ENCODE data around the gene HTRA3.

The HTRA3 gene

DNA sequence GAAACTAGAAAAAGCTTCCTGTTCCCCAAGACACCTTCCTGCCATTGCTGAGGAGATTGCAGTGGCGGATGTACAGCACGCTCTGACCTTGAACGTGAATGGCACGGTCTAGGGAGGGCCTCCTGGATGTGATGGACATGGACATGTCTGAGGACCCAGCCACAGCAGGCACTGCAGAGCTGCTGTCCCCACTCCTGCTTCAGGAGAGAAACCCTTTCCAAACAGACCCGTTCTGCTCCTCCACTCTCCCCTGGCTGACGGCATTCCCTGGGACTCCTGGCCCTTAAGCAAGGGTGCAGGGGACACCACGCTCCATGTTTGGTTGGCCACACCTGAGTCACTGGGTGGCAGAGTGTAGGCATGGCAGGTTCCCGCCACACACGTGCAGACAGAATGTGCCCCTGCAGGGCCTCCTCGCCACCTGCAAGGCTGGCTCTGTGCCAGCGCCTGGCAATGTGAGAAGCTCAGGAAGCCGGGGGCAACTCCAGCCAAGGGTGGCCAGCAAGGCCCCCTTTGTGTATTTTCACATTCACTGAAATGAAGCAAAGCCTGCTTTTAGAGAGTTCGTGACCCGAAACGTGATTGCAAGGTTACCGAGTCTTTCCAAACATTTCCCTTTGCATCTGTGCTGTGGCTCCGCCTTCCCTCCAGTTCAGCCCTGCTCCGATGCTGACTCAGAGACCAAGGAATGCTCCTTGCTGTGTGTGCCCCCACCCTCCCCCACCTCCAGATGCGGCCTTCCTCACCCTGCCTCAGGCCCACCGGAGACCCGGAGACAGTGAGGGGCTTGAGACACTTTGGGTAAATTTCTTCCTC is 46.1 kb downstream of the HTRA3 start:
- Mint-ChIP-seq H3K4me1 (no peaks in the 10 kb centered on the region), H3K36me3 (ENCODE audit: insufficient read depth) (no peaks in the 10 kb centered on the region), H3K9me3 (peaks cover 8% of the 10 kb centered on the region), H3K27ac (ENCODE audit: low read depth) (no peak overlapping the region), H3K27me3 (peaks cover 53% of the 10 kb centered on the region), H3K4me3 (no peak overlapping the region)
- ATAC-seq (replicated peaks; ENCODE audit: extremely low read depth, poor library complexity, severe bottlenecking) (no peak), DNase-seq (ENCODE audit: low spot score in 2 of 2) (no peak)

DNA sequence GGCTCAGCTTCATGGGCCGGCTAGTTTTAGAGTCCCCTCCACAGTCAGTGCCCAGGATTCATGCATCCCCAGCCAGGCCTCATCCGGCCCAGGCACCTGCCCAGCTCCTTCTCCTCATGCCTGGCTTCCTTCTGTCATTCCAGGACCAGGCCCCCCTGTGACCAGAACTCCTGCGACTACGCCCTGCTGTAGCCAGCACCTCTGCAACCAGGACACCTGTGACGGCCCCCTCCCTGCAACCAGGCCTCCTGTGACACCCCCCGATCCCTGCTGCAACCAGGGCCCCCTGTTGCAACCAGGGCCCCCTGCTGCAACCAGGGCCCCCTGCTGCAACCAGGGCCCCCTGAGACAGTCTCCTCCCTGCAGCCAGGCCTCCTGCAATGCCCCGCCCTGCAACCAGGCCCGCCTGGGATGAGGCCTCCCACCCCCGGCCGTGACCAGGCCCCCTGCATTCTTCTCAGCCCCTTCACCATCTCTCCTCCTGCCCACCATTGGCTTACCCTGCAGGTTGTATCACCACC is 46.8 kb downstream of the HTRA3 start:
- Mint-ChIP-seq H3K27me3 (peaks cover 46% of the 10 kb centered on the region), H3K4me1 (no peaks in the 10 kb centered on the region), H3K9me3 (peaks cover 8% of the 10 kb centered on the region), H3K4me3 (no peak overlapping the region), H3K27ac (ENCODE audit: low read depth) (no peak overlapping the region), H3K36me3 (ENCODE audit: insufficient read depth) (no peaks in the 10 kb centered on the region)
- DNase-seq (ENCODE audit: low spot score in 2 of 2) (no peak), ATAC-seq (replicated peaks; ENCODE audit: extremely low read depth, poor library complexity, severe bottlenecking) (no peak)

DNA sequence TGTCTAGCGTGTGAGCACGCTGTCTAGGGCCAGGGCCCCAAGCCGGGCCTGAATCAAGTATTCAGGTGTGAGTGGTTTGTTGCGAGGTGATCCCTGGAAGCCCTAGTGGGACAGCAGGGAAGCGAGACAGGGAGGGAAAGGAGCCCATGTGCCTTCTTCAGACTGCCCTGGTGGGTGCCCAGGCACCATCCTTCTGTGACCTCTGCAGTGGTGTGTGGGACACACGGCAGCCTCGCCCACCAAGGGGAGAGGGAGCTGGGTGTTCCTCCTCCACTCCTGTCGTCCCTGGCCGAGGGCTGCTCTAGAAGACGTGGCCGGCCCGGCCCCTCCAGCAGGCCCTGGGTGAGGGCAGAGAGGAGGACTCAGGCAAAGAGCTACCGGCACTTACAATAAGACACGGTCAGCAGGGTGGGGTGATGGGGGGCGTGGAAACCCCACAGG is 47.4 kb downstream of the HTRA3 start:
- Mint-ChIP-seq H3K36me3 (ENCODE audit: insufficient read depth) (no peaks in the 10 kb centered on the region), H3K4me3 (no peak overlapping the region), H3K27ac (ENCODE audit: low read depth) (no peak overlapping the region), H3K4me1 (no peaks in the 10 kb centered on the region), H3K27me3 (peaks cover 41% of the 10 kb centered on the region), H3K9me3 (peaks cover 8% of the 10 kb centered on the region)
- DNase-seq (ENCODE audit: low spot score in 2 of 2) (no peak), ATAC-seq (replicated peaks; ENCODE audit: extremely low read depth, poor library complexity, severe bottlenecking) (no peak)

DNA sequence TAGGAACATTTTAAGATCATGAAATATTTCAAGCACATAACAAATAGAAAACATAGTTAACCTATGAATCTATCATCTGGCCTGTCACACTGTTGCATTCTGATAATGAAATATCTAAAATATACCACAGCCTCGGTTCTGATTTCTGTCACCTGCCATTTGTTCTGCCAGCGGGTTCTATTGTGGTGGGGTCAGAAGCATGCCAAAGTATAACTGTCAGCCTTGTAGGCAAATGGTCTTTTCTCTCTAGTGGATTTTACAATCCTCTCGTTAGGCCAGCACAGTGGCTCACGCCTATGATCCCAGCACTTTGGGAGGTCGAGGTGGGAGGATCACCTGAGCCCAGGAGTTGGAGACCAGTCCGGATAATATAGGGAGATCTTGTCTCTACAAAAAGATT is 47.9 kb downstream of the HTRA3 start:
- H3K4me3 Mint-ChIP-seq: no peak overlapping the region
- DNase-seq (ENCODE audit: low spot score in 2 of 2): no peak
- peaks cover 35% of the 10 kb centered on the region for H3K27me3 Mint-ChIP-seq
- peaks cover 4% of the 10 kb centered on the region for H3K9me3 Mint-ChIP-seq
- no peak overlapping the region for H3K27ac Mint-ChIP-seq (ENCODE audit: low read depth)
- no peaks in the 10 kb centered on the region for H3K36me3 Mint-ChIP-seq (ENCODE audit: insufficient read depth)
- no peaks in the 10 kb centered on the region for H3K4me1 Mint-ChIP-seq
- no peak for ATAC-seq (replicated peaks; ENCODE audit: extremely low read depth, poor library complexity, severe bottlenecking)

DNA sequence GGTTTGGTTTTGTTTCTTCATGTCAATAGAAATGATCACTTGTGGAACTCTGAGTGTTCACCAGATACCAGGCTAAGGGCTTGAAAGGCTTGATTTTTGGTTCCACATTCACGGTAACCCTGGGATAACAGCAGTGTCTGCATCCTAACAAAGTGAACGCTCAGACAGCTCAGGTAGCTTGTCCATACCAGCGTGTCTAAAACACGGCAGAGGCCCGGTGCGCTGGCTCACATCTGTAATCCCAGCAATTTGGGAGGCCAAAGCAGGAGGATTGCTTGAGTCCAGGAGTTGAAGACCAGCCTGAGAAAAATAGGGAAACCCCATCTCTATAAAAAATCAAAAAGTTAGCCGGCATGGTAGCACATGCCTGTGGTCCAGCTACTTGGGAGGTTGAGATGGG is 49.0 kb downstream of the HTRA3 start:
- H3K27me3 Mint-ChIP-seq: peaks cover 25% of the 10 kb centered on the region
- H3K9me3 Mint-ChIP-seq: no peaks in the 10 kb centered on the region
- H3K36me3 Mint-ChIP-seq (ENCODE audit: insufficient read depth): no peaks in the 10 kb centered on the region
- no peak overlapping the region for H3K4me3 Mint-ChIP-seq
- no peak for ATAC-seq (replicated peaks; ENCODE audit: extremely low read depth, poor library complexity, severe bottlenecking)
- no peak overlapping the region for H3K27ac Mint-ChIP-seq (ENCODE audit: low read depth)
- no peaks in the 10 kb centered on the region for H3K4me1 Mint-ChIP-seq
- no peak for DNase-seq (ENCODE audit: low spot score in 2 of 2)

DNA sequence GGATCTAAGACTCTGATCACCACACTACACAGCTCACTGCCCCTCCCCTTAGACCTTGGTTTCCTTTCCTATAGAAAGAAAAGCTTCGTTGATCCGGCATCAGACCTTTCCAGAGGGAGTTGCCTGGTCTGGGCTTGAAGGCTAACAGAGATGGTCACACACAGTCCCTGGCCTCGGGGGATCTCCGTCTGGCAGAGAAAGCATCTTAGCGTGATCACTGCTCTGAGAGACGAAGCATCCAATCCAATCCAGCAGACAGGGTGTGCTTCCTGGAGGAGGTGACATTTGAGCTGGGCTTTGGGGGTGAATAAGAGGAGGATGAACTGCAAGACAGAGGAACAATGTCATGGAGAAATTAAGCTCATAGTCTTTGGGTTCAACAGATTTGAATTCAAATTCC is 49.5 kb downstream of the HTRA3 start:
- H3K4me3 Mint-ChIP-seq: no peak overlapping the region
- DNase-seq (ENCODE audit: low spot score in 2 of 2): no peak
- H3K36me3 Mint-ChIP-seq (ENCODE audit: insufficient read depth): no peaks in the 10 kb centered on the region
- peaks cover 19% of the 10 kb centered on the region for H3K27me3 Mint-ChIP-seq
- no peak overlapping the region for H3K27ac Mint-ChIP-seq (ENCODE audit: low read depth)
- H3K4me1 Mint-ChIP-seq: no peaks in the 10 kb centered on the region
- H3K9me3 Mint-ChIP-seq: no peaks in the 10 kb centered on the region
- ATAC-seq (replicated peaks; ENCODE audit: extremely low read depth, poor library complexity, severe bottlenecking): no peak

DNA sequence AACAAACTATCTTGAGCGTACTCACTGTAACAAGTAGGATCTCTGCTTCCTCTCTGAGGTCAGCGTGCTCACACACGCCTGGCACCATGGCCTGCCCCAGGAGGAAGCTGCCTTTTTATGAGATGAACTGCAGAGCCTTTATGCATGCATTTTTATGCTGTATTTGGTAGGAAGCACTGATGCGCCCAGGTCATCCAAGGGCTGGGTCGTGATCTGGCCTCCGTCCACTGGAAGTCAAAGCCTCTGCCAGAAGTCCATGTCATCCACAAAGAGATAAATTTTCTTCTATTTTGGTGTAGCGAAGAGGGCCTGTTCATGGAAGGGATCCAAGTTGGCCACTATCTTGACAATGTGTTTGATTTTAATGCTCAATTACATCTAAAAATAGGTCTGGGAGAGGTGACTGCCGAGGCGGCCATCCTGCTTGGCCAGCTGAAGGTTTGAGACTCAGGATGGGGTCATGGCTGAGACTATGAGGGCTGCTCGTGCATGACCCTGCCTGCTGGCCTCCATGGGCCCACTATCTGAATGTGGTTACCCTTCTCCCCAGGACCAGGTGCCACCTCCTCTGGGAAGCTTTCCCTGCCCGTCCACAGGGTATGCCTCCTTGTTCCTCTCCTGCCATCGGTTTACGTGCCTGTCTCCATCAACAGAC is 50.3 kb downstream of the HTRA3 start:
- DNase-seq (ENCODE audit: low spot score in 2 of 2): no peak
- Mint-ChIP-seq H3K9me3 (no peaks in the 10 kb centered on the region), H3K4me1 (no peaks in the 10 kb centered on the region), H3K36me3 (ENCODE audit: insufficient read depth) (no peaks in the 10 kb centered on the region), H3K27me3 (peaks cover 11% of the 10 kb centered on the region), H3K4me3 (no peak overlapping the region), H3K27ac (ENCODE audit: low read depth) (no peak overlapping the region)
- ATAC-seq (replicated peaks; ENCODE audit: extremely low read depth, poor library complexity, severe bottlenecking): no peak

DNA sequence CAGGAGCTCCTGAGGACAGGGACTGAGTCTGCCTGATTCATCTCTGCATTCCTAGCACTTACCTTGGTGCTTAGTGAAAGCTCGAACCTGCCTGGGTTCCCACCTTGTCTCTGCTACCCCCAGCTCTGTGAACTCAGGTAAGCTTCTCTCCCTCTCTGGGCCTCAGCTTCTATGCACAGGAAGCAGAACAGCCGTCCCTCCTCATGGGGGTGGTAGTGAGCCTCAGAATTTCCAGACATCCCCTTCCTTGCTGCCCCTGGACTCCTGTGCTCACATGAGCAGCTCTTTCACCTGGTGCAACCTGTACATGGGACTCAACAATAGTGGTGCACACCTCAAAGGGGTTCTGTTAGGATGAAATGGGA is 50.8 kb downstream of the HTRA3 start:
- DNase-seq (ENCODE audit: low spot score in 2 of 2) (no peak), ATAC-seq (replicated peaks; ENCODE audit: extremely low read depth, poor library complexity, severe bottlenecking) (no peak)
- no peaks in the 10 kb centered on the region for H3K36me3 Mint-ChIP-seq (ENCODE audit: insufficient read depth)
- H3K27ac Mint-ChIP-seq (ENCODE audit: low read depth): no peak overlapping the region
- H3K4me1 Mint-ChIP-seq: no peaks in the 10 kb centered on the region
- H3K27me3 Mint-ChIP-seq: peaks cover 6% of the 10 kb centered on the region
- H3K4me3 Mint-ChIP-seq: no peak overlapping the region
- H3K9me3 Mint-ChIP-seq: no peaks in the 10 kb centered on the region

DNA sequence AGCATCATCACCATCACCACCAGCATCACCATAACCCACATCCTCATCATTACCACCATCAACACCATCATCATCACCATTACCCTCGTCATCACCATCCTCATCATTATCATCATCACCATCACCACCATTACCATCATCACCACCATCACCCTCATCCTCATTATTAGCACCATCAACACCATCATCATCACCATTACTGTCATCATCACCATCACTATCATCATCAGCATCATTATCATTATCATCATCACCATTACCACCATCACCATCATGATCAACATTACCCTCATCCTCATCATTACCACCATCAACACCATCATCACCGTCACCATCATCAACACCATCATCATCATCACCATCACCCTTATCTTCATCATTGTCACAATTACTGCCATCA is 51.7 kb downstream of the HTRA3 start:
- no peaks in the 10 kb centered on the region for H3K36me3 Mint-ChIP-seq (ENCODE audit: insufficient read depth)
- no peaks in the 10 kb centered on the region for H3K27me3 Mint-ChIP-seq
- ATAC-seq (replicated peaks; ENCODE audit: extremely low read depth, poor library complexity, severe bottlenecking): peak; percentile 54
- no peaks in the 10 kb centered on the region for H3K4me1 Mint-ChIP-seq
- H3K27ac Mint-ChIP-seq (ENCODE audit: low read depth): no peak overlapping the region
- H3K4me3 Mint-ChIP-seq: no peak overlapping the region
- no peak for DNase-seq (ENCODE audit: low spot score in 2 of 2)
- no peaks in the 10 kb centered on the region for H3K9me3 Mint-ChIP-seq

DNA sequence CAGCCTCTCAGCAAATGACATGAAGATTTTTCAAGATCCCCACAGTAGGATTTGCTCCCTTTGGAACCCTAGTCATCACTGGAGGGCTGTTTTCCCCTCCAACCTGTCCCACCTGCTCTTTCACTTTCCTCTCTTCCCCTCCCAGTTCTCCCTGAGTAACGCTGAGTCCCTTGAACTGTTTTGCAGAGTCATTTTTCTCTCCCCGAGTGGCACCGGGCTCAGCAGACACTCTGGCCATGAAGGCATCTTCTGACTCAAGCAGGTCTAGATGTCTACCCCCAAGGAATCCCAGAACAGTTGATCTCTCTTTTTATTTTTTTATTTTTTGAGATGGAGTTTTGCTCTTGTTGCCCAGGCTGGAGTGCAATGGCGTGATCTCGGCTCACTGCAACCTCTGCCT is 52.2 kb downstream of the HTRA3 start:
- H3K9me3 Mint-ChIP-seq: no peaks in the 10 kb centered on the region
- H3K27ac Mint-ChIP-seq (ENCODE audit: low read depth): no peak overlapping the region
- no peaks in the 10 kb centered on the region for H3K36me3 Mint-ChIP-seq (ENCODE audit: insufficient read depth)
- ATAC-seq (replicated peaks; ENCODE audit: extremely low read depth, poor library complexity, severe bottlenecking) (no peak), DNase-seq (ENCODE audit: low spot score in 2 of 2) (no peak)
- no peak overlapping the region for H3K4me3 Mint-ChIP-seq
- H3K27me3 Mint-ChIP-seq: no peaks in the 10 kb centered on the region
- no peaks in the 10 kb centered on the region for H3K4me1 Mint-ChIP-seq

DNA sequence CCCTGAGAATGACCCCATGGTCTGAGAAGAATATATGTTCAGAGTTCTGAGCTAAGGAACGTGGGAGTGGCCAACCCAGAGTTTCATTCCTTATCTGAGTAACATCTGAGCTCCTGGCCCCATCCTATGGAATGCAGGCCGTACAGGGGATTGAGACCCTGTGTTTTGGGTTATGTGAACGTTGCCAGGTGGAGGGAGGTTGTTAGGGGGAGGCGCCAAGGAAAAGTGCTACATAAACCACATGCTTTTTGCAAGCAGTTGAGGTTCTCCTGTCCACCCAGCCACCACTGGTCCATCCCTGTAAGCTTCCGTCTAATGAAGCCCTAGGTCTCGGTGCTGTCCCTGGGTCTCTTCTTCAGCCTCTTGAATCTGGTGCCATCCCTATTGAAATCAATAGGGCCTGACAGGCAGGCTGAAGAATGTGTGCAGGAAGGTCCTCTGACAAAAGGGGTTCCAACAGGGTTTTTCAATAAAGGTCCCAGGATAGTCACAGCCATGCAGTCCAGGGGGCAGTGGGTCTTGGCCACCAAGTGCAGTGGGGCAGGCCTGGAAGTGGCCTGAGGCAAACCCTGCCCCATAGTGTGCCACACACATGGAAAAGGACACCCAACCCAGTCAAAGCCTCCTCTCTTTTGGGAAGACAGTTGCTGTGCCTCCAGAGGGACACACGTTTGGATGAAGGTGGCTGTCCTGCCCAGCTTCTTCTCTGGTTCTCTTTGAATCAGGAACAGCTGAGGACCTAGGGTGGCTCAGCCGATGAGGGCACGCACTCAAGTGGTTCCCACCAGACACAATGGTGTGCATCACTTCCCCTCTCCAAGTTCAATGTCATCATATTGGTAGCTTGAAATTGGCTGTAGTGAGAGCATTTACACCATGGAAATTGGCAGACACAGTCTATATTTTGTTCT is 53.5 kb downstream of the HTRA3 start:
- Mint-ChIP-seq H3K4me1 (no peaks in the 10 kb centered on the region), H3K27ac (ENCODE audit: low read depth) (no peak overlapping the region), H3K27me3 (no peaks in the 10 kb centered on the region), H3K9me3 (no peaks in the 10 kb centered on the region), H3K4me3 (no peak overlapping the region), H3K36me3 (ENCODE audit: insufficient read depth) (peaks cover 2% of the 10 kb centered on the region)
- no peak for DNase-seq (ENCODE audit: low spot score in 2 of 2)
- no peak for ATAC-seq (replicated peaks; ENCODE audit: extremely low read depth, poor library complexity, severe bottlenecking)

DNA sequence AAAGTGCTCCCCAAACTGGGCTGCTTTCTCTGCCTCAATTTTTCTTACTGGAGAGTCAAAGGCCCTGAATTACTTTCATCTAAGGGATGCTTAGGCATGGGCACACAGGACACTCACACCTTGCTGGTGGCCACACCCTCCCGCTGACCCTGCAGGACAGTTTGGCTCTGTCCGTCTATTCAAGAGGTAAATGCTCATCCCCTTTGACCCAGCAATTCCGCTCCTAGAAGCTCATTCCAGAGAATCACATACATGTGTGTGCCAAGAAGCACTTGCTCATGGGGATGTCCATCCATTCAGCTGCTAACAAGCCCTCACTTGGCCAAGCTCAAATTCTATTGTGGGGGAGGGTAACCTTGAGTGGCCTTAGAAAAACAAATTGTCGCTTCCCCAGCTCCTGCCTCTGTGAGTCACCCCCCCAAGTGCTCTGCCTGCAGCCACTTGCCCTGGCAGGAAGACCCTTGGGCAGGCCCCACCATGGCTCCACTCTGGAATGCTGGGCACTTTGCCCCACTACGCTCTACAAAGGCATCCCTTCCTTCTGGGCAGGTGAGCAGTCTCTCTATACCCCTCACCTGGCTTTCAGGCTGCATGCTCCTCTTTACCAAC is 54.5 kb downstream of the HTRA3 start:
- no peak overlapping the region for H3K4me3 Mint-ChIP-seq
- H3K4me1 Mint-ChIP-seq: no peaks in the 10 kb centered on the region
- ATAC-seq (replicated peaks; ENCODE audit: extremely low read depth, poor library complexity, severe bottlenecking) (no peak), DNase-seq (ENCODE audit: low spot score in 2 of 2) (no peak)
- no peak overlapping the region for H3K27ac Mint-ChIP-seq (ENCODE audit: low read depth)
- H3K27me3 Mint-ChIP-seq: no peaks in the 10 kb centered on the region
- no peaks in the 10 kb centered on the region for H3K9me3 Mint-ChIP-seq
- H3K36me3 Mint-ChIP-seq (ENCODE audit: insufficient read depth): peaks cover 2% of the 10 kb centered on the region

All from central memory CD8-positive, alpha-beta T cell (primary cell).